Kidney (tissue), 14 donors: ENCODE data around the gene AK1. TPM values are rescaled to one million over a fixed set of nuclear protein-coding genes. Genes with fewer than 3 reads are reported as not detected.

Source experiments
- DNase-seq, 5 donors: peaks; one replicate each; pipeline ENCODE4 v3.0.0-alpha.2; 2013 to 2020
- FAIRE-seq: peaks from 2 replicates; lab custom pipeline; 2012; peaks lifted over from hg19 to GRCh38; lab: Jason Lieb, UNC
- H3K27ac ChIP-seq, 2 donors: one replicate each; pipeline ENCODE4 v1.7.0; 2013; ENCODE audit warnings: low read depth in 2 of 2, low read length in 2 of 2, inconsistent platforms in 1 of 2
- H3K27me3 ChIP-seq: one replicate; pipeline ENCODE4 v1.7.1; 2013; ENCODE audit warnings: low read length, inconsistent platforms; ENCODE audit not compliant: control insufficient read depth, insufficient read depth
- H3K36me3 ChIP-seq, 3 donors: one replicate each; pipeline versions ENCODE4 v1.7.0 to v1.7.1; 2013; ENCODE audit warnings: low read length in 3 of 3, control low read depth in 1 of 3, inconsistent platforms in 1 of 3; ENCODE audit not compliant: insufficient read depth in 3 of 3, control insufficient read depth in 2 of 3
- H3K4me1 ChIP-seq, 3 donors: one replicate each; pipeline versions ENCODE4 v1.7.0 to v1.7.1; 2013; ENCODE audit warnings: low read length in 3 of 3, inconsistent platforms in 1 of 3, low read depth in 1 of 3; ENCODE audit not compliant: control insufficient read depth in 2 of 3, insufficient read depth in 2 of 3
- H3K4me3 ChIP-seq, 3 donors: one replicate each; pipeline versions ENCODE4 v1.7.0 to v1.8.1; 2013; ENCODE audit warnings: low read length in 3 of 3, control low read depth in 1 of 3, inconsistent platforms in 1 of 3
- H3K9ac ChIP-seq, 3 donors: one replicate each; pipeline versions ENCODE4 v1.7.0 to v1.7.1; 2013; ENCODE audit warnings: low read length in 3 of 3, control low read depth in 1 of 3, inconsistent platforms in 1 of 3
- H3K9me3 ChIP-seq, 3 donors: one replicate each; pipeline versions ENCODE4 v1.7.0 to v1.7.1; 2013; ENCODE audit warnings: low read length in 3 of 3, control low read depth in 1 of 3, inconsistent platforms in 1 of 3; ENCODE audit not compliant: control insufficient read depth in 2 of 3, insufficient read depth in 1 of 3
- intact Hi-C: fragments of 100-400 bp; cut with DNase I; formaldehyde crosslinking; loops from one replicate; pipeline ENCODE4 v1.11.1; 2022
- polyA plus RNA-seq: library from polyadenylated mRNA; stranded (reverse); fragments of 350-450 nt; fragmentation: Illumina TruSeq; extraction: RNeasy Lipid Tissue Mini Kit (QIAGEN cat#74804); gene quantifications from one replicate; pipeline ENCODE4 v1.2.3, GENCODE V29; 2014; ENCODE audit warnings: low read depth, low replicate concordance; ENCODE audit not compliant: insufficient read depth
- total RNA-seq: library from RNA; stranded (reverse); fragmentation: NEBNext Ultra II Directional; extraction: Animal tissue kit (Norgen Biotek cat#: 25700); gene quantifications from one replicate; pipeline ENCODE4 v1.2.1, GENCODE V29; 2021
- TF ChIP-seq, protein P1 (sequence below): IDR thresholded peaks from 3 replicates; pipeline ENCODE4 v1.5.1; 2012; ENCODE audit warnings: mild to moderate bottlenecking, moderate library complexity, borderline replicate concordance; ENCODE audit not compliant: insufficient read depth; ENCODE audit errors: extremely low read depth
- donor health status: control.
- donor health status: control.
- donor health status: control.
- donor health status: control.
- donor health status: control.
- donor health status: DM: yes; HTN: yes; CAD: no.
- donor health status: Normal renal cell carcinoma (clear cell type).

The AK1 gene
- total and polyA plus RNA-seq, 2 donors from 2014 or later: 77.9 to 185 TPM

- peaks cover 0 to 38% (median 0%) of the 10 kb centered on the region in 3 donors for H3K4me1 ChIP-seq
- intact Hi-C loops: no loop called here
Measured at GRCh38 chr9:127856094-127856728, 21.3 kb downstream of the AK1 start.

GRCh38 chr9:127855522-127855921 lies 22.0 kb downstream of the AK1 start:
- Histone ChIP-seq H3K4me1 (peaks cover 0 to 37% (median 0%) of the 10 kb centered on the region in 3 donors), H3K9ac (no peak overlapping the region), H3K36me3 (peaks cover 0 to 8% (median 0%) of the 10 kb centered on the region in 3 donors), H3K9me3 (no peaks in the 10 kb centered on the region), H3K27me3 (no peaks in the 10 kb centered on the region), H3K27ac (peak overlapping the region; percentile 91 to 93), H3K4me3 (no peak overlapping the region)
- intact Hi-C loops: no loop called here
- FAIRE-seq (no peak), DNase-seq (no peak)
- TF ChIP-seq, protein P1, sequence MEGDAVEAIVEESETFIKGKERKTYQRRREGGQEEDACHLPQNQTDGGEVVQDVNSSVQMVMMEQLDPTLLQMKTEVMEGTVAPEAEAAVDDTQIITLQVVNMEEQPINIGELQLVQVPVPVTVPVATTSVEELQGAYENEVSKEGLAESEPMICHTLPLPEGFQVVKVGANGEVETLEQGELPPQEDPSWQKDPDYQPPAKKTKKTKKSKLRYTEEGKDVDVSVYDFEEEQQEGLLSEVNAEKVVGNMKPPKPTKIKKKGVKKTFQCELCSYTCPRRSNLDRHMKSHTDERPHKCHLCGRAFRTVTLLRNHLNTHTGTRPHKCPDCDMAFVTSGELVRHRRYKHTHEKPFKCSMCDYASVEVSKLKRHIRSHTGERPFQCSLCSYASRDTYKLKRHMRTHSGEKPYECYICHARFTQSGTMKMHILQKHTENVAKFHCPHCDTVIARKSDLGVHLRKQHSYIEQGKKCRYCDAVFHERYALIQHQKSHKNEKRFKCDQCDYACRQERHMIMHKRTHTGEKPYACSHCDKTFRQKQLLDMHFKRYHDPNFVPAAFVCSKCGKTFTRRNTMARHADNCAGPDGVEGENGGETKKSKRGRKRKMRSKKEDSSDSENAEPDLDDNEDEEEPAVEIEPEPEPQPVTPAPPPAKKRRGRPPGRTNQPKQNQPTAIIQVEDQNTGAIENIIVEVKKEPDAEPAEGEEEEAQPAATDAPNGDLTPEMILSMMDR: no peak

More at GRCh38 chr9:127856094-127856728, 21.3 kb downstream of the AK1 start:
- H3K36me3 ChIP-seq: peaks cover 0 to 6% (median 0%) of the 10 kb centered on the region in 3 donors
- no peak overlapping the region for H3K9ac ChIP-seq
- TF ChIP-seq, protein P1: no peak
- peak overlapping the region; percentile 33 to 63 for H3K27ac ChIP-seq
- H3K9me3 ChIP-seq: no peaks in the 10 kb centered on the region
- no peak for FAIRE-seq
- DNase-seq: no peak
- H3K4me3 ChIP-seq: no peak overlapping the region
- H3K27me3 ChIP-seq: no peaks in the 10 kb centered on the region

DNA sequence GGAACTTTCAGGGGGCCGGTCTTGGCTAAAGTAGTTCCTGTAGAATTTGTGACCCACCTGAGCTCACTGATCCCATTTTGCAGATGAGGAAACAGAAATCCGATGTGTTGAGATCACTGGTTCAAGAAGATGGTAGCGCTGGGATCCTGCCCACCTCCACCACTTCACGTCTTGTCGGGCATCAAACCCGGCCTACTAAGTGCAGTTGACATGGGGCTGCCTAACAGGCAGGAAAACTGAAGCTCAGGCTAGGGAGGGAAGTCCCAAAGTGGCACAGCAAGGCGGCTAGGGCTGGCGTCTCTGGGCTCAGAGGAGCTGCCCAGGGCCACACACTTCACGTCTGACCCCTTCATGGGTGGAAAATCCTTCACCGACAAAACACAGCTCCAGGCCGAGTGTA lies 22.5 kb downstream of the AK1 start:
- no peaks in the 10 kb centered on the region for H3K27me3 ChIP-seq
- H3K4me1 ChIP-seq: peaks cover 0 to 36% (median 0%) of the 10 kb centered on the region in 3 donors
- no peak for FAIRE-seq
- peak overlapping the region; percentile 91 to 93 for H3K27ac ChIP-seq
- H3K36me3 ChIP-seq: peaks cover 0 to 12% (median 0%) of the 10 kb centered on the region in 3 donors
- TF ChIP-seq, protein P1: no peak
- no peak for DNase-seq
- H3K9me3 ChIP-seq: no peaks in the 10 kb centered on the region
- H3K4me3 ChIP-seq: peak overlapping the region in 1 of 3 donors; percentile 25
- intact Hi-C loops: no loop called here
- no peak overlapping the region for H3K9ac ChIP-seq
